Measurements from ENCODE around the gene KYAT1. TPM values are rescaled to one million over a fixed set of nuclear protein-coding genes. Genes with fewer than 3 reads are reported as not detected.
A peak's percentile ranks its signal among the peaks of the same experiment; 100 is the strongest.

Gene KYAT1
- total RNA-seq, 3 donors from 2014 or later (not counting 1 experiment from before 2014, with no cell fraction given): 8.9 to 11.3 (median 9.1) TPM

GRCh38 chr9:128887914-128888350, 6.2 kb upstream of the KYAT1 start:
- H3K27ac ChIP-seq (ENCODE audit: low read length): no peak overlapping the region
- DNase-seq (no peak), ATAC-seq (no peak)
- Mint-ChIP-seq H3K4me1 (peaks cover 54 to 67% of the 10 kb centered on the region in 2 donors), H3K4me3 (no peak overlapping the region), H3K9me3 (no peaks in the 10 kb centered on the region), H3K27ac (peak overlapping the region in 1 of 2 donors; percentile 93), H3K27me3 (ENCODE audit: low read depth in 2 of 2) (no peaks in the 10 kb centered on the region), H3K36me3 (no peaks in the 10 kb centered on the region)
- H3K36me3 ChIP-seq (ENCODE audit: control insufficient read depth, insufficient read depth, low read length): peaks cover 46% of the 10 kb centered on the region
- no peaks in the 10 kb centered on the region for H3K9me3 ChIP-seq (ENCODE audit: control insufficient read depth, insufficient read depth, low read length)
- no peak overlapping the region for H3K4me3 ChIP-seq (ENCODE audit: low read length)
- intact Hi-C loops (cut with micrococcal nuclease): no loop called here
- 82% methylated on average over 9 of the region's 9 CpGs for WGBS (ENCODE audit: insufficient coverage)
- H3K4me1 ChIP-seq (ENCODE audit: control insufficient read depth, insufficient read depth, low read length): peaks cover 57% of the 10 kb centered on the region
- no peak for TF ChIP-seq CTCF (IDR thresholded peaks at IDR 0.05)
- H3K27me3 ChIP-seq (ENCODE audit: control insufficient read depth, insufficient read depth, low read length): no peaks in the 10 kb centered on the region

GRCh38 chr9:128887049-128887448, 5.3 kb upstream of the KYAT1 start:
- intact Hi-C loops (cut with micrococcal nuclease): no loop called here
- no peak for TF ChIP-seq CTCF (IDR thresholded peaks at IDR 0.05)
- no peak overlapping the region for H3K27ac ChIP-seq (ENCODE audit: low read length)
- H3K4me1 Mint-ChIP-seq: peaks cover 57 to 70% of the 10 kb centered on the region in 2 donors
- H3K36me3 ChIP-seq (ENCODE audit: control insufficient read depth, insufficient read depth, low read length): peaks cover 38% of the 10 kb centered on the region
- no peaks in the 10 kb centered on the region for H3K27me3 ChIP-seq (ENCODE audit: control insufficient read depth, insufficient read depth, low read length)
- H3K36me3 Mint-ChIP-seq: no peaks in the 10 kb centered on the region
- no peaks in the 10 kb centered on the region for H3K27me3 Mint-ChIP-seq (ENCODE audit: low read depth in 2 of 2)
- 100% methylated on average over 3 of the region's 3 CpGs for WGBS (ENCODE audit: insufficient coverage)
- ATAC-seq: no peak
- peaks cover 53% of the 10 kb centered on the region for H3K4me1 ChIP-seq (ENCODE audit: control insufficient read depth, insufficient read depth, low read length)
- H3K27ac Mint-ChIP-seq: peak overlapping the region; percentile 93 to 97
- no peak overlapping the region for H3K4me3 Mint-ChIP-seq
- no peaks in the 10 kb centered on the region for H3K9me3 ChIP-seq (ENCODE audit: control insufficient read depth, insufficient read depth, low read length)
- no peak overlapping the region for H3K4me3 ChIP-seq (ENCODE audit: low read length)
- no peaks in the 10 kb centered on the region for H3K9me3 Mint-ChIP-seq
- no peak for DNase-seq

GRCh38 chr9:128886211-128886891, 4.6 kb upstream of the KYAT1 start:
- H3K4me3 Mint-ChIP-seq: peak overlapping the region; percentile 25
- Histone ChIP-seq H3K9me3 (ENCODE audit: control insufficient read depth, insufficient read depth, low read length) (no peaks in the 10 kb centered on the region), H3K4me1 (ENCODE audit: control insufficient read depth, insufficient read depth, low read length) (peaks cover 46% of the 10 kb centered on the region), H3K4me3 (ENCODE audit: low read length) (no peak overlapping the region), H3K27me3 (ENCODE audit: control insufficient read depth, insufficient read depth, low read length) (no peaks in the 10 kb centered on the region), H3K36me3 (ENCODE audit: control insufficient read depth, insufficient read depth, low read length) (peaks cover 37% of the 10 kb centered on the region), H3K27ac (ENCODE audit: low read length) (no peak overlapping the region)
- ATAC-seq (no peak), DNase-seq (no peak)
- whole genome bisulfite sequencing (ENCODE audit: insufficient coverage): 84% methylated on average over 13 of the region's 13 CpGs
- H3K36me3 Mint-ChIP-seq: no peaks in the 10 kb centered on the region
- no peaks in the 10 kb centered on the region for H3K9me3 Mint-ChIP-seq
- H3K4me1 Mint-ChIP-seq: peaks cover 63 to 71% of the 10 kb centered on the region in 2 donors
- no peaks in the 10 kb centered on the region for H3K27me3 Mint-ChIP-seq (ENCODE audit: low read depth in 2 of 2)
- H3K27ac Mint-ChIP-seq: peak overlapping the region; percentile 93 to 97
- no peak for TF ChIP-seq CTCF (IDR thresholded peaks at IDR 0.05)
- intact Hi-C loops (cut with micrococcal nuclease): no loop called here

- Mint-ChIP-seq H3K9me3 (no peaks in the 10 kb centered on the region), H3K27ac (peak overlapping the region; percentile 93 to 97), H3K4me3 (peak overlapping the region; percentile 51), H3K4me1 (peaks cover 68 to 76% of the 10 kb centered on the region in 2 donors), H3K27me3 (ENCODE audit: low read depth in 2 of 2) (no peaks in the 10 kb centered on the region), H3K36me3 (no peaks in the 10 kb centered on the region)
- Histone ChIP-seq H3K4me1 (ENCODE audit: control insufficient read depth, insufficient read depth, low read length) (peaks cover 46% of the 10 kb centered on the region), H3K4me3 (ENCODE audit: low read length) (no peak overlapping the region), H3K9me3 (ENCODE audit: control insufficient read depth, insufficient read depth, low read length) (no peaks in the 10 kb centered on the region), H3K27ac (ENCODE audit: low read length) (no peak overlapping the region), H3K36me3 (ENCODE audit: control insufficient read depth, insufficient read depth, low read length) (peaks cover 37% of the 10 kb centered on the region), H3K27me3 (ENCODE audit: control insufficient read depth, insufficient read depth, low read length) (no peaks in the 10 kb centered on the region)
- no peak for DNase-seq
- ATAC-seq: no peak
- WGBS (ENCODE audit: insufficient coverage): 85% methylated on average over 15 of the region's 15 CpGs
- intact Hi-C loops (cut with micrococcal nuclease): no loop called here
- no peak for TF ChIP-seq CTCF (IDR thresholded peaks at IDR 0.05)
Observed at GRCh38 chr9:128885798-128886197, 4.0 kb upstream of the KYAT1 start.

Data from natural killer cell (primary cell).